ENCODE results near the gene BTN3A1.

GRCh38 chr6:26403893-26404292, 1.8 kb downstream of the BTN3A1 start:
- no peak for TF ChIP-seq CTCF (IDR thresholded peaks at IDR 0.05)
- no peak for TF ChIP-seq POLR2A (IDR thresholded peaks at IDR 0.05)
